OCI-LY1 (cell line): ENCODE data around the gene PTPRM.

Experiments used
- EZH2 ChIP-seq: fragments of 200-600 bp; sonication (generic), shearing (Covaris generic); IDR thresholded peaks from 2 replicates; pipeline ENCODE4 v1.8.0; 2017; ENCODE audit warnings: borderline replicate concordance, mixed run types, mild to moderate bottlenecking, antibody characterized with exemption, low read length, moderate library complexity, mixed read lengths
- TF ChIP-seq, protein P1 (sequence below): fragments of 200-600 bp; sonication (generic), shearing (Covaris generic); IDR thresholded peaks from 2 replicates; pipeline ENCODE4 v1.5.1; 2017; ENCODE audit warnings: mild to moderate bottlenecking, antibody characterized with exemption, low read length, moderate library complexity, mixed read lengths

DNA sequence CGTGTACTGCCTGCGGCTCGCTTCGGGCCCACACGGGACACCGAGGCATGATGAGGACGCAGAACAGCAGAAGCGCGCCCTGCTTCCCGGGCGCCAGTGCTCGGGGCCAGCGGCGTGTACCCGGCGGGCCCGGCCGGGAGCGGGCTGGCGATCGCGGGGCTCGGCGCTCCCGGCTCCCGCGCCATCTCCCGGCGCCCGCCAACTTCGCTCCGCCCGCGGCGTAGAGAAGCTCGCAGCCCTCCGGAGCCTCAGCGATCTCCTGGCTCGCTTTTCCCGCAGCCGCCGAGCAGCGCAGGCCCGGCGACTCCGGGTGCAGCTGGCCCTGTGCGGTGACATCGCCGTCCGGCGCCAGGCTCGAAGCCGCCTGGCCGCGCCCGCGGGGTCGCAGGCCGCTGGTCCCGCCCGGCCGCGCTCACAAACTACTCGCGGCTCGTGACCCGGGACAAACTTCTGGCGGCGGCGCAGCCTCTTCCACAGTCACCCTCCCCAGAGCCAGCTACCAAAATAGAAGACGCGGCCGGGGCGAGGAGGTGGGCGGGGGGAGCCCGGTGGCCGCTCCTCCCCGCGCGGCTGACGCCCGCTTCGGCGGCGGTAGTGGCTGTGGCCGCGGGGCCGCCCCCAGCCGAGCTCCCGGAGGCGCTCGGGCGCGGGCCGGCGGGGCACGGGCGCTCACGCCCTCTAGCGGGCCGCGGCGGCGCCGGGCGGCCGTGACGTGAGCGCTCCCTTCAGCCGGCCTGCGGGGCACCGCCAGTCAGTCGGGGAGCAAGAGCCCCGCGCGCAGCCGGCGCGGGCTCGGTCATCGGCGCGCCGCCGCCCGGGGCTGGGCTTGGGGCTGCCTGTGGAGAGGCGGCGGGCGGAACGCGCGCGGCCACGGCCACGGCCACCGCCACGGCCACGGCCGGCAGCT, at the start of gene PTPRM:
- TF ChIP-seq, protein P1, sequence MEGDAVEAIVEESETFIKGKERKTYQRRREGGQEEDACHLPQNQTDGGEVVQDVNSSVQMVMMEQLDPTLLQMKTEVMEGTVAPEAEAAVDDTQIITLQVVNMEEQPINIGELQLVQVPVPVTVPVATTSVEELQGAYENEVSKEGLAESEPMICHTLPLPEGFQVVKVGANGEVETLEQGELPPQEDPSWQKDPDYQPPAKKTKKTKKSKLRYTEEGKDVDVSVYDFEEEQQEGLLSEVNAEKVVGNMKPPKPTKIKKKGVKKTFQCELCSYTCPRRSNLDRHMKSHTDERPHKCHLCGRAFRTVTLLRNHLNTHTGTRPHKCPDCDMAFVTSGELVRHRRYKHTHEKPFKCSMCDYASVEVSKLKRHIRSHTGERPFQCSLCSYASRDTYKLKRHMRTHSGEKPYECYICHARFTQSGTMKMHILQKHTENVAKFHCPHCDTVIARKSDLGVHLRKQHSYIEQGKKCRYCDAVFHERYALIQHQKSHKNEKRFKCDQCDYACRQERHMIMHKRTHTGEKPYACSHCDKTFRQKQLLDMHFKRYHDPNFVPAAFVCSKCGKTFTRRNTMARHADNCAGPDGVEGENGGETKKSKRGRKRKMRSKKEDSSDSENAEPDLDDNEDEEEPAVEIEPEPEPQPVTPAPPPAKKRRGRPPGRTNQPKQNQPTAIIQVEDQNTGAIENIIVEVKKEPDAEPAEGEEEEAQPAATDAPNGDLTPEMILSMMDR: no peak
- no peak for TF ChIP-seq EZH2
